Activated CD4-positive, alpha-beta T cell treated with anti-CD3 and anti-CD28 coated beads, Interleukin-2, amount 50 U/mL, for 48 hours (primary cell): Measurements from ENCODE around the gene SMIM23.
"Not testable (repeated sequence)": the region's sequence is repeated elsewhere in the genome, so short reads cannot be mapped to it uniquely, and the experiment has no call there.

Source experiments
- DNase-seq, 2 experiments: peaks; one replicate each; pipeline ENCODE4 v3.0.0-alpha.2; 2020

SMIM23 gene

GRCh38 chr5:171774418-171774817, 11.2 kb upstream of the SMIM23 start:
- DNase-seq: no peak

- no peak for DNase-seq
Observed at GRCh38 chr5:171776213-171776612, 9.4 kb upstream of the SMIM23 start.

- no peak for DNase-seq
Observed at GRCh38 chr5:171776770-171777759, 8.6 kb upstream of the SMIM23 start.

GRCh38 chr5:171781744-171782143, 3.9 kb upstream of the SMIM23 start:
- DNase-seq: not testable (repeated sequence)

GRCh38 chr5:171782332-171782966, 3.2 kb upstream of the SMIM23 start:
- DNase-seq: no peak

- no peak for DNase-seq
Observed at GRCh38 chr5:171783051-171783450, 2.6 kb upstream of the SMIM23 start.

- DNase-seq: no peak
Observed at GRCh38 chr5:171789353-171789752, 3.7 kb downstream of the SMIM23 start.

GRCh38 chr5:171790408-171790807, 4.8 kb downstream of the SMIM23 start:
- DNase-seq: no peak

GRCh38 chr5:171794470-171794960, 8.9 kb downstream of the SMIM23 start:
- no peak for DNase-seq

GRCh38 chr5:171795381-171795780, 9.8 kb downstream of the SMIM23 start:
- DNase-seq: no peak

- DNase-seq: no peak
Observed at GRCh38 chr5:171796436-171796835, 10.8 kb downstream of the SMIM23 start.

- DNase-seq: no peak
Observed at GRCh38 chr5:171797543-171797942, 11.9 kb downstream of the SMIM23 start.

GRCh38 chr5:171798418-171798817, 12.8 kb downstream of the SMIM23 start:
- no peak for DNase-seq

- peak; percentile 14 to 15 for DNase-seq
Observed at GRCh38 chr5:171801839-171802238, 16.2 kb downstream of the SMIM23 start.

- DNase-seq: no peak
Observed at GRCh38 chr5:171805746-171806145, 20.1 kb downstream of the SMIM23 start.

- DNase-seq: peak in 1 of 2 experiments; percentile 7
Observed at GRCh38 chr5:171806976-171807747, 21.5 kb downstream of the SMIM23 start.

GRCh38 chr5:171808453-171808852, 22.8 kb downstream of the SMIM23 start:
- DNase-seq: no peak

GRCh38 chr5:171808951-171809350, 23.3 kb downstream of the SMIM23 start:
- DNase-seq: no peak

- DNase-seq: no peak
Observed at GRCh38 chr5:171810227-171810626, 24.6 kb downstream of the SMIM23 start.

GRCh38 chr5:171813270-171813669, 27.7 kb downstream of the SMIM23 start:
- no peak for DNase-seq

GRCh38 chr5:171813813-171814490, 28.3 kb downstream of the SMIM23 start:
- DNase-seq: no peak

GRCh38 chr5:171816666-171817065, 31.0 kb downstream of the SMIM23 start:
- DNase-seq: no peak
